GM20431 (cell line): ENCODE results near the gene SPINT1.

Experiments
- in situ Hi-C: fragments of 300-500 bp; cut with MseI, MboI; formaldehyde crosslinking; loops from one replicate; pipeline ENCODE4 v1.15.0; 2020; ENCODE audit warnings: low sequenced_read_pairs; ENCODE audit not compliant: unreplicated experiment

SPINT1 gene, protein sequence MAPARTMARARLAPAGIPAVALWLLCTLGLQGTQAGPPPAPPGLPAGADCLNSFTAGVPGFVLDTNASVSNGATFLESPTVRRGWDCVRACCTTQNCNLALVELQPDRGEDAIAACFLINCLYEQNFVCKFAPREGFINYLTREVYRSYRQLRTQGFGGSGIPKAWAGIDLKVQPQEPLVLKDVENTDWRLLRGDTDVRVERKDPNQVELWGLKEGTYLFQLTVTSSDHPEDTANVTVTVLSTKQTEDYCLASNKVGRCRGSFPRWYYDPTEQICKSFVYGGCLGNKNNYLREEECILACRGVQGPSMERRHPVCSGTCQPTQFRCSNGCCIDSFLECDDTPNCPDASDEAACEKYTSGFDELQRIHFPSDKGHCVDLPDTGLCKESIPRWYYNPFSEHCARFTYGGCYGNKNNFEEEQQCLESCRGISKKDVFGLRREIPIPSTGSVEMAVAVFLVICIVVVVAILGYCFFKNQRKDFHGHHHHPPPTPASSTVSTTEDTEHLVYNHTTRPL

DNA sequence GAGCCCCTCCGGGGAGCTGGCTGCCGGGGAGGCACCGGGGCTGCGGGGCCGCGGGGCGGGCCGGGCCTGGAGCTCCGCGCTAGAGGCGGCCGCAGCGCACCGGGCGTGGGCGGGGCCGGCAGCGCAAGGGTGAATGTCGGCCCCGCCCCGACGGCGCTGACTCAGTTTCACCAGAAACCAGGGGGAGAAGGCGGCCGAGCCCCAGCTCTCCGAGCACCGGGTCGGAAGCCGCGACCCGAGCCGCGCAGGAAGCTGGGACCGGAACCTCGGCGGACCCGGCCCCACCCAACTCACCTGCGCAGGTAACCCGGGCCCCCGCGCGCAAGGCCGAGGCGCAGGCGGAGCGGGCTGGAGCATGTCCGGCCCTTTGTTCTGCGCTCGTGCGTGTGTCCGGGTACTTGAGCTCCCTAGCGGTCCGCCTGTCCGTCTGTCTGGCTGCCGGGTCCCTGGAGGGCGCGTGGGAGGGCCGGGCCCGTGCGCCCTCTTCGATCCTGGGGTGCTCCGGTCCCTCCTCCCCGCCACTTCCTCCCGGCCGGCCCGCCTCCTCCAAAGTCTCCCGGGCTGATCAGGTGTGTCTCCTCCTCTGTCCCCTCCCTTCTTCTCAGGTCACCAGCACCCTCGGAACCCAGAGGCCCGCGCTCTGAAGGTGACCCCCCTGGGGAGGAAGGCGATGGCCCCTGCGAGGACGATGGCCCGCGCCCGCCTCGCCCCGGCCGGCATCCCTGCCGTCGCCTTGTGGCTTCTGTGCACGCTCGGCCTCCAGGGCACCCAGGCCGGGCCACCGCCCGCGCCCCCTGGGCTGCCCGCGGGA, at the start of gene SPINT1:
SPINT1 (plus strand) TSS at position 164 of the 811 bp plus-strand sequence; CDS start at position 671, 507 bp downstream.
- in situ Hi-C loops, result no loop called here

GRCh38 chr15:40796041-40796440, 47.8 kb upstream of the SPINT1 start:
- in situ Hi-C loops, result no loop called here

- in situ Hi-C loops, result no loop called here
Measured at GRCh38 chr15:40796512-40796911, 47.3 kb upstream of the SPINT1 start.

DNA sequence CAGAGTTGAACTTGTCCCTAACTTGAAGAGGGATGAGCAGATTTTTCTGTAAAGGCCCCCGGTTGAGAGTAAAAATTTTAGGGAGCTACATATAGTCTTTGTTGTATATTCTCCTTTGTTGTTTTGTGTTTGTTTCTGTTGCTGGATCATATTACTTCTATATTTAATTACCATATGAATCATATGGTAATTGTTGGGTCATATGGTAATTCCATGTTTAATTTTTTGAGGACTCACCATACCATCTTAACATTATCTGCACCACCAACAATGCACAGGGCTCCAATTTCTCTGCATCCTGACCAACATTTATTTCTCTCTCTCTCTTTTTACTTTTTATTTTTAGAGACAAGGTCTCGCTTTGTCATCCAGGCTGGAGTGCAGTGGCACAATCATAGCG, 44.3 kb upstream of the SPINT1 start:
- in situ Hi-C loops, result no loop called here

GRCh38 chr15:40803076-40803475, 40.8 kb upstream of the SPINT1 start:
- in situ Hi-C loops, result no loop called here

DNA sequence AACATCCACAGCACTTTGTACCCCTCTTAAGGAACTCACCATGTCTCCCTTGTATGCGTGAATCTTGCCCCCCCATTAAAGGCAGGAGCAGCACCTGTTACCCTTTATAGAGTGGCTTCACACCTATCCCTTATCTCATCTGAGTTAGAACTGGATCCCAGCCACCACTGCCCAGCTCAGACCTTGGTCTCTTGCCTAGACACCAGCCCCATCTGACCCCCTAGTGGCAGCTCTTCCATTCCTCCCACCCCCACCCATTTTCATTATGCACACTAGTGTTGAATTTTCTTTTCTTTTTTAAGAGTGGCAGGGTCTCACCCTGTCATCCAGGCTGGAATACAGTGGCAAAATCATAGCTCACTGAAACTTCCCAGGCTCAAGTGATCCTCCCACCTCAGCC, 40.2 kb upstream of the SPINT1 start:
- in situ Hi-C loops, result no loop called here

DNA sequence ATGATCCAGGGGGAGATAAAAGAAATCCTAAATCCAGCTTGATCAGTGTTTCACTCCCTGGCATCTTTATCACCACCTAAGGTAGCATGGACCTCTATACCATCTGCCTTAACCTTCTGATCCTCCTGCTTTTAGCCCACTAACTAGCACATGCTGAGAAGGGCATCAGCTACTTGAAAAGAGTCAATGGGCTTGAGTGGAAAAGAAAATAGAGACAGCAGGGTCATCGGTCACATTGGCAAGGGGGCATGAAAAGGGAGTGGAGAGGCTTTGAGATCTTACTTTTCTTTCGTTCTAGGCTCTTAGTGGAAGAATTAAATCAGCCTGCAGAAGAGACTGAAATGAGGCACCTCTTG, 37.2 kb upstream of the SPINT1 start:
- in situ Hi-C loops, result no loop called here

DNA sequence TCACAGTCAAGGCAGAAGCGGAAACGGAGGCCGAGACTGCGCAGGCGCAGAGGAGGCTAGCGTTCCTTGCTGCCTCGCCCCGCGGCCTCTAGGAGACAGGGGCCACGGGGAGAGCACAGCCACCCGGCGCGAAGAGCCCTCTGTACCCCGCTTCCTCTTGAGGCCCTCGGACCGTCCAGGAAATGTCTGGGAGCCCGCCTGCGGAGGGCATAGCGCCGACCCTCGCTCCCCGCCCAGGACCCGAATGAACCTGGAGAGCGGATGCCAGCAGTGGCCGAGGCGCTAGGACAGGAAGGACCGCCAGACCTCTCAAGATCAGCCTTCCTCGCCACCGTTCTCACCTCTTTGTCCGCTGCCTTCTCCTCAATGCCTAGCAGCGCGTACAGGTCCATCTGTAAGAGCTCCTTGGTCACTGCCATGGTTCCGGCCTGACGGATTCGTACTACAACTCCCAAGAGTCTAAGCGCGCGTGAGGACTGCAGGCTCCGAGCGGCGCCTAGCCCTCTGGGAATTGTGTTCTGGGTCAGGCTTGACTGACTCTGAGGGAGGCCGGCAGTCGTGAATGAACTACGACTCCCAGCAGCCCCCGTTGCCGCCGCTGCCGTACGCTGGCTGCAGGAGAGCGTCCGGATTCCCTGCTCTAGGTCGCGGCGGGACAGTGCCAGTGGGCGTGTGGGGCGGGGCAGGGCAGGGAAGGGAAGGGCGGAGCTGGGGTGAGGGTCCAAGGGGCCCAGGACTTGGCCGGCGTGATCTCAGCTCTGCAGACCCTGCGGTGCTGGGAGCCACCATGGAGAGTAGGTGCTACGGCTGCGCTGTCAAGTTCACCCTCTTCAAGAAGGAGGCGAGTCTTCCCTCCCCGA, 36.6 kb upstream of the SPINT1 start, which contains the start of the genes DNAJC17 and ZFYVE19:
DNAJC17 (minus strand) TSS at position 446 of the 860 bp plus-strand sequence; CDS start at position 419, 27 bp downstream.
ZFYVE19 (plus strand) TSS at position 62 of the 860 bp plus-strand sequence; CDS start at position 563, 501 bp downstream.
- in situ Hi-C loops, result no loop called here

- in situ Hi-C loops, result no loop called here
Measured at GRCh38 chr15:40807888-40808461, 35.9 kb upstream of the SPINT1 start.

GRCh38 chr15:40808861-40809450, 34.9 kb upstream of the SPINT1 start:
- in situ Hi-C loops, result no loop called here

DNA sequence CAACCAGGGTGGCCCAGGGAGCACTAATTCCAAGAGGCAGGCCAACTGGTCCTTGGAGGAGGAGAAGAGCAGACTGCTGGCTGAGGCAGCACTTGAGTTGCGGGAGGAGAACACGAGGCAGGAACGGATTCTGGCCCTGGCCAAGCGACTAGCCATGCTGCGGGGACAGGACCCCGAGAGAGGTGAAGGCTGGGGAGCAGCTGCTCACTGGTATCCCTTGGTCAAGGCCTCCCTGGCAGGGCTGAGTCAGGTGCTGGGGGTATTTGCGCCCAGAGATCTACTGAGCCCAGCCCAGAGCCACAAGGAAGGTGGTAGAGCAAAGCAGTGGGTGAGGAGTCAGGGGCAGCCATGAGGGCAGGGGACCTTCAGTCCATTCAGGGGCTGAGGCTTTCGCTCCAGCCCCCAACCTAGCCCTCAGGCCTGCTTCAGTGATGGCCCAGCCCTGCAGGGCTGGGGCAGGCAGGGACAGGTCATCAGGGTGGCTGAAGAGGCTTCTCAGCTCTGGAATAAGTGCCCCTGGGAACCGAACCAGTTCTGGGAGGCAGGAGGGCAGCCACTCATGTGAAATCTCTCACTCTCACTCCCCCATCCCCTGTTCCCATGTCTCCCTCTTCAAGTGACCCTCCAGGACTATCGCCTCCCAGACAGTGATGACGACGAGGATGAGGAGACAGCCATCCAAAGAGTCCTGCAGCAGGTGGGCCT, 31.0 kb upstream of the SPINT1 start:
- in situ Hi-C loops, result no loop called here

DNA sequence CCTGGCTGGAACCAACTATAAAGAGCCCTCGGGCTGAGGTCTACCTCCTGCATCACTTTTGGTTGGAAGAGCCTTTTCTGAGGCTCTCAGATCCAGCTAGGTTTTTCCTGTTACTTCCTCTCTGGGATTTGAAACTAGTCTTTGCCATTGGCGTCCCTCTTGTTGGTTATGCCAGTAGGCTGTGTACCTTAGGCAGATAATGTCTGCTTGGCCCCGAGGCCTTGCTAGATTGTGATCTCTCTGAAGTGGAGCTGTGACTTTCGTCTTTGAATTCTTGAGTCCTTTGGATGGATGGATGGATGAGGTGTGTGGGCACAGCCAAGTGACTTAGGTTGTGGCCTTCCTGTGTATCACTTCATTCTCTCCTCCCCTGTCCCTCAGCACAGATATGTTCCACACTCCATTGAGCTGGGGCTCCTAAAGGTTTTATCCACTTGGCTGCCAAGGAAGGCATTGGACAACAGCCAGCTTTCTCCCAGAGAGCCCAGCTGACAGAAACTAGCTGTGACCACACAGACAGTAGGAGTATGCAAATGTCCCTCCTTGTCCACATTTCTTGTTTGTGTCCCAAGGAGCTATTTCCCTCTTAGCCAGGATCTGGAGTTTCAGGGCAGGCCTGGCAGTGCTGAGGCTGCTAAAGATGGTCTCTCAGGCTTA, 28.7 kb upstream of the SPINT1 start:
- in situ Hi-C loops, result no loop called here

- in situ Hi-C loops, result no loop called here
Measured at GRCh38 chr15:40819048-40819447, 24.8 kb upstream of the SPINT1 start.

- in situ Hi-C loops, result no loop called here
Measured at GRCh38 chr15:40821195-40821594, 22.7 kb upstream of the SPINT1 start.

DNA sequence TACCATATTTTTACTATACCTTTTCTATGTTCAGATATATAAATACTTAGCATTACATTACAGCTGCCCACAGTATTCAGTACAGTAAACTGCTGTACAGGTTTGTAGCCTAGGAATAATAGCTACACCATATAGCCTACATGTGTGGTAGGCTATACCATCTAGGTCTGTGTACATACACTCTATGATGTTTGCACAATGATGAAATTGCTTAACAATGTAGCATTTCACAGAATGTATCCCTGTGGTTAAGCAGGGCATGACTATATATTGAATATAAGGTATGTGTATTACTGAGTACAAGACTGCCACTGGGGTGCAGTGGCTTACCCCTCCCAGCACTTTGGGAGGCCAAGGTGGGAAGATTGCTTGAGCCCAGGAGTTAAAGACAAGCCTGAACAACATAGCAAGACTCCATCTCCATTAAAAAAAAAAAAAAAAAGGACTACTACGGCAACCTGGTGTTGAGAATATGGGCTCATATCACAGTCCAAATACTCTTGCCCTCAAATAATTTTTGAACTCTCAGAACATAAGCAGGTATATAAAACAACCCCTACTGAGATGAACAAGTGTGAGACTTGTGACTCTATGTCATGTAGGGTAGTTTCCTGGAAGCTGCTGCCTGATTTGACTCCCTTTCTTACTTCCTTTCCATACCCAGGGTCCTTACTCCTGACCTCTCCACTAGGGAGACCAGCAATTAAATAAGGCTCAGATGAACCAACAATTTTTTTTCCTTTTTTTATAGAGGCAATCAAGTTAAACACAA, 20.1 kb upstream of the SPINT1 start:
- in situ Hi-C loops, result no loop called here

- in situ Hi-C loops, result no loop called here
Measured at GRCh38 chr15:40825661-40826422, 18.0 kb upstream of the SPINT1 start.
